IPS-18c (cell line): ENCODE measurements around the gene PFDN1.

Source experiments
- H3K4me3 ChIP-seq: 2 replicates; pipeline ENCODE4 v1.7.0; 2013; ENCODE audit warnings: low read depth, mild to moderate bottlenecking, low read length, moderate library complexity; ENCODE audit not compliant: insufficient read depth
- H3K9me3 ChIP-seq: one replicate; pipeline ENCODE4 v1.6.1; 2013; ENCODE audit warnings: mild to moderate bottlenecking, low read length, moderate library complexity; ENCODE audit not compliant: control insufficient read depth, insufficient read depth

PFDN1 gene

GRCh38 chr5:140236891-140237598, 65.9 kb downstream of the PFDN1 start:
- H3K4me3 ChIP-seq = no peak overlapping the region
- no peaks in the 10 kb centered on the region for H3K9me3 ChIP-seq

GRCh38 chr5:140235791-140236551, 66.9 kb downstream of the PFDN1 start:
- no peaks in the 10 kb centered on the region for H3K9me3 ChIP-seq

GRCh38 chr5:140234377-140234989, 68.4 kb downstream of the PFDN1 start:
- Histone ChIP-seq H3K9me3 (no peaks in the 10 kb centered on the region), H3K4me3 (no peak overlapping the region)

More at GRCh38 chr5:140235791-140236551, 66.9 kb downstream of the PFDN1 start:
- no peak overlapping the region for H3K4me3 ChIP-seq

- Histone ChIP-seq H3K4me3 (no peak overlapping the region), H3K9me3 (no peaks in the 10 kb centered on the region)
These were observed 70.2 kb downstream of the PFDN1 start for GRCh38 chr5:140232731-140233130.

- H3K4me3 ChIP-seq = no peak overlapping the region
- no peaks in the 10 kb centered on the region for H3K9me3 ChIP-seq
These were observed 72.5 kb downstream of the PFDN1 start for GRCh38 chr5:140230373-140230772.

- no peaks in the 10 kb centered on the region for H3K9me3 ChIP-seq
- H3K4me3 ChIP-seq = no peak overlapping the region
These were observed 74.5 kb downstream of the PFDN1 start for GRCh38 chr5:140228364-140228837.

GRCh38 chr5:140227046-140227445, 75.9 kb downstream of the PFDN1 start:
- H3K9me3 ChIP-seq = no peaks in the 10 kb centered on the region
- no peak overlapping the region for H3K4me3 ChIP-seq

GRCh38 chr5:140225396-140225795, 77.5 kb downstream of the PFDN1 start:
- no peak overlapping the region for H3K4me3 ChIP-seq
- H3K9me3 ChIP-seq = no peaks in the 10 kb centered on the region

GRCh38 chr5:140224658-140225057, 78.2 kb downstream of the PFDN1 start:
- H3K4me3 ChIP-seq = no peak overlapping the region
- H3K9me3 ChIP-seq = no peaks in the 10 kb centered on the region

GRCh38 chr5:140223567-140223966, 79.3 kb downstream of the PFDN1 start:
- H3K9me3 ChIP-seq = no peaks in the 10 kb centered on the region
- no peak overlapping the region for H3K4me3 ChIP-seq

GRCh38 chr5:140222416-140222815, 80.5 kb downstream of the PFDN1 start:
- H3K4me3 ChIP-seq = no peak overlapping the region
- no peaks in the 10 kb centered on the region for H3K9me3 ChIP-seq

GRCh38 chr5:140221697-140222223, 81.1 kb downstream of the PFDN1 start:
- no peaks in the 10 kb centered on the region for H3K9me3 ChIP-seq
- no peak overlapping the region for H3K4me3 ChIP-seq

GRCh38 chr5:140220698-140221064, 82.2 kb downstream of the PFDN1 start:
- Histone ChIP-seq H3K9me3 (no peaks in the 10 kb centered on the region), H3K4me3 (no peak overlapping the region)

- H3K4me3 ChIP-seq = no peak overlapping the region
- H3K9me3 ChIP-seq = no peaks in the 10 kb centered on the region
These were observed 82.7 kb downstream of the PFDN1 start for GRCh38 chr5:140220032-140220697.

GRCh38 chr5:140219068-140219991, 83.6 kb downstream of the PFDN1 start:
- Histone ChIP-seq H3K4me3 (no peak overlapping the region), H3K9me3 (no peaks in the 10 kb centered on the region)

- H3K9me3 ChIP-seq = no peaks in the 10 kb centered on the region
- H3K4me3 ChIP-seq = no peak overlapping the region
These were observed 85.4 kb downstream of the PFDN1 start for GRCh38 chr5:140217299-140218026.
